ENCODE results near the gene SMIM45.

Gene SMIM45

GRCh38 chr22:41935509-41935908, 16.4 kb upstream of the SMIM45 start:
- Histone ChIP-seq H2AFZ (ENCODE audit: low read length) (no peak overlapping the region), H3K4me3 (ENCODE audit: extremely low read depth in 1 of 4, insufficient read depth in 2 of 4, low read depth in 3 of 4, low read length in 4 of 4) (no peak overlapping the region), H2BK20ac (ENCODE audit: low read length) (no peak overlapping the region), H3K4me2 (ENCODE audit: insufficient read depth in 1 of 2, low read depth in 2 of 2, low read length in 2 of 2) (no peak overlapping the region), H4K91ac (replicated peaks; ENCODE audit: insufficient read length, low read length) (no peak overlapping the region), H4K5ac (ENCODE audit: insufficient read length, low read depth, low read length) (no peak overlapping the region), H3K4ac (replicated peaks; ENCODE audit: insufficient read length, low read depth, low read length) (no peak overlapping the region), H2BK12ac (ENCODE audit: low read depth, low read length) (no peak overlapping the region), H2AK5ac (ENCODE audit: low read depth, low read length) (no peak overlapping the region), H3K23ac (ENCODE audit: insufficient read length) (no peak overlapping the region), H3K79me2 (ENCODE audit: control insufficient read depth in 1 of 2, insufficient read depth in 2 of 2, low read length in 2 of 2) (no peaks in the 10 kb centered on the region), H4K20me1 (replicated peaks in 1 of 2; ENCODE audit: control insufficient read depth in 1 of 2, insufficient read depth in 2 of 2, low read length in 2 of 2) (peaks cover 12 to 22% of the 10 kb centered on the region in 2 experiments), H3K27ac (ENCODE audit: low read depth, low read length) (no peak overlapping the region), H3K4me1 (replicated peaks in 1 of 4; ENCODE audit: control insufficient read depth in 3 of 4, insufficient read depth in 4 of 4, low read length in 3 of 4) (no peaks in the 10 kb centered on the region; a peak in 1 of 7 replicates), H3K56ac (replicated peaks; ENCODE audit: insufficient read length, low read depth, low read length) (no peak overlapping the region), H3K9me3 (ENCODE audit: insufficient read depth in 2 of 2, low read depth in 1 of 2, low read length in 1 of 2) (no peaks in the 10 kb centered on the region), H2BK15ac (ENCODE audit: low read length) (no peak overlapping the region), H4K8ac (ENCODE audit: extremely low read depth, insufficient read depth, low read length) (no peak overlapping the region), H3K23me2 (ENCODE audit: low read depth, low read length) (no peaks in the 10 kb centered on the region), H3K36me3 (ENCODE audit: control insufficient read depth in 2 of 4, insufficient read depth in 4 of 4, low read length in 3 of 4) (peaks cover 4 to 22% (median 10%) of the 10 kb centered on the region in 4 experiments; a peak in 7 of 8 replicates), H3K79me1 (ENCODE audit: low read depth, low read length) (peaks cover 5% of the 10 kb centered on the region), H2BK5ac (ENCODE audit: low read depth, low read length) (no peak overlapping the region), H3K14ac (ENCODE audit: insufficient read length) (no peak overlapping the region), H3K27me3 (replicated peaks in 1 of 4; ENCODE audit: control insufficient read depth in 3 of 4, extremely low read depth in 1 of 4, insufficient read depth in 3 of 4, low read length in 3 of 4) (no peaks in the 10 kb centered on the region; a peak in 2 of 7 replicates), H3K9ac (replicated peaks in 1 of 4; ENCODE audit: extremely low read depth in 1 of 4, low read depth in 3 of 4, low read length in 3 of 4) (no peak overlapping the region), H2BK120ac (replicated peaks; ENCODE audit: low read depth, low read length) (no peak overlapping the region), H3K18ac (ENCODE audit: extremely low read depth, low read length) (no peak overlapping the region)
- WGBS, 2 experiments (ENCODE audit: extremely low coverage in 1 of 2, insufficient coverage in 1 of 2, insufficient read length in 1 of 2, insufficient replicate concordance in 2 of 2, low coverage in 1 of 2, low lambda C conversion rate in 2 of 2, missing lambda C conversion rate in 1 of 2): 91% methylated on average over 9 of the region's 9 CpGs; no CpG with 5 or more reads in 1 of the 2 experiments
- no peak for FAIRE-seq
- ChIA-PET POLR2A (ENCODE audit: partially characterized antibody) (interaction anchor here (0.6 to 3.5 kb wide), 5 partner anchors 9 to 868 kb away, joined by 3 to 17 read pairs (median 7); partner anchors contain the start of genes CENPM and TNFRSF13C), CTCF (ENCODE audit: partially characterized antibody) (interaction anchor here (0.7 to 6.3 kb wide), 5 partner anchors 9 to 552 kb away, joined by 3 to 77 read pairs (median 3); partner anchors contain the start of gene TNFRSF13C)
- no peak for DNase-seq (ENCODE audit: low read depth in 1 of 2, low spot score in 2 of 2)
- TF ChIP-seq HDAC2 (IDR thresholded peaks at IDR 0.05; ENCODE audit: borderline replicate concordance in 1 of 2, low read depth in 2 of 2, low read length in 2 of 2) (no peak), BCL11A (IDR thresholded peaks at IDR 0.05; ENCODE audit: low read depth in 2 of 2, low read length in 2 of 2) (no peak), POU5F1 (IDR thresholded peaks at IDR 0.05; ENCODE audit: low read depth, low read length) (no peak), CHD1 (IDR thresholded peaks at IDR 0.05; ENCODE audit: low read depth, low read length) (no peak), CBX5 (IDR thresholded peaks at IDR 0.05; ENCODE audit: low read depth, low read length) (no peak), SP2 (IDR thresholded peaks at IDR 0.05; ENCODE audit: low read length) (no peak), JUND (IDR thresholded peaks at IDR 0.05; ENCODE audit: low read length) (no peak), SRF (IDR thresholded peaks at IDR 0.05; ENCODE audit: low read depth, low read length) (no peak), KDM4A (IDR thresholded peaks at IDR 0.05; ENCODE audit: low read depth, low read length, severe bottlenecking) (no peak), RXRA (IDR thresholded peaks at IDR 0.05; ENCODE audit: insufficient read depth, low read depth, low read length) (no peak), POLR2AphosphoS5 (IDR thresholded peaks at IDR 0.05; ENCODE audit: low read depth, low read length) (no peak; the same call in 1 of the 2 replicates), KDM5A (IDR thresholded peaks at IDR 0.05; ENCODE audit: low read length) (no peak), HDAC6 (IDR thresholded peaks at IDR 0.05; ENCODE audit: low read depth, low read length) (no peak), YY1 (IDR thresholded peaks at IDR 0.05; ENCODE audit: low read depth, low read length) (no peak), ZNF274 (IDR thresholded peaks at IDR 0.05; ENCODE audit: borderline replicate concordance, extremely low read depth, low read length) (no peak), ASH2L (IDR thresholded peaks at IDR 0.05; ENCODE audit: low read length) (no peak)

Data from H1 (cell line).